GM19193 (cell line): ENCODE data around the gene GMPS.

Experiments used
- POLR2A ChIP-seq: IDR thresholded peaks from 4 replicates; pipeline ENCODE4 v1.6.1; 2011; ENCODE audit not compliant: insufficient read depth, insufficient read length; ENCODE audit errors: extremely low read depth

The GMPS gene

GRCh38 chr3:155908605-155909004, 38.2 kb downstream of the GMPS start:
- no peak for TF ChIP-seq POLR2A

DNA sequence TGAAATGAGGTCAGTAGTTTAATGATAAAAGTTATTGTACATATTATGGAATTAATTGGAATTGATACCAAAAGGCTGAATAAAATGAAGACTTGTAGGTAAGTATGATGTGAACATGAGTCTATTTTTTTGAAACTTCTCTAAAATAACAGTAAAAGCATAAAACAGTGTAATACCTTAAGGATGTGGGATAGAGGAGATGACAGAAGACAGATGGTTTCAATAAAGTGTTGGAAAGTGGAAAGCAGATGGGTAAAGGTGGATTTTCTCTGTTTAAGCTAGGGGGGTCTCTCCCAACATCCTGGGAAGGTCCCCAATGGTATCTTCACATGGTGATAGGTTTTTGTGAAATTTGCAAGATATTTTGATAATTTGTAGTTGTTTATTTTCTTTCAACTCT, 41.6 kb downstream of the GMPS start:
- TF ChIP-seq POLR2A: no peak

DNA sequence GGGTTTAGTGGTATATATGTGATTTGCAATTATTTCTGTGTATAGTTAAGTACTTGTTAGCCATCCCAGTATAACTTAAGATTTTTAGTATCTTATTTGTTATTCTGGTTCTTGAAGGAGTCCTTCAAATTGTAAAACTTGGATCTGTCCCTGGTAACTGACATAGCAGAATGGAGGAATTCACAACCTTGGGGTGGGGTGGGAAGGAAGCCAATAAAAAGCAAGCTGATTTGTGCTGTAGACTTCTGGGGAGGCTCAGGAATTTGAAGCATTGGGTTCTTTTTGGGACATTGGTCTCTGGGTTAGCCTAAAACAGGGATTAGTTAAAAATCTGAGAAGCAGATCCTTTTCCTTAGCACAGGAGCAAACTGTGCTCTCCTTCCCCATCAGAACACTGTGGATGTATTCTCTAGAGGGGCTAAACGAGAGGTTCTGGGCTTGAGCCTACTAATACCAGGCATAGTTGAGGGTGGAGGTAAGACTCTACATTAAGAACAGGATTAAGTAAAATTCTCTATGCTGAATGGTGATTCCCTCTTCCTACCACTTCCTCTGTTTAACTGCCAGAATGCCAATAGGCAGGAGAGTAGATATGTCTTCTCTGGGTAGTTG, 42.2 kb downstream of the GMPS start:
- TF ChIP-seq POLR2A: no peak

- TF ChIP-seq POLR2A: no peak
These were observed 47.3 kb downstream of the GMPS start for GRCh38 chr3:155917781-155918180.

DNA sequence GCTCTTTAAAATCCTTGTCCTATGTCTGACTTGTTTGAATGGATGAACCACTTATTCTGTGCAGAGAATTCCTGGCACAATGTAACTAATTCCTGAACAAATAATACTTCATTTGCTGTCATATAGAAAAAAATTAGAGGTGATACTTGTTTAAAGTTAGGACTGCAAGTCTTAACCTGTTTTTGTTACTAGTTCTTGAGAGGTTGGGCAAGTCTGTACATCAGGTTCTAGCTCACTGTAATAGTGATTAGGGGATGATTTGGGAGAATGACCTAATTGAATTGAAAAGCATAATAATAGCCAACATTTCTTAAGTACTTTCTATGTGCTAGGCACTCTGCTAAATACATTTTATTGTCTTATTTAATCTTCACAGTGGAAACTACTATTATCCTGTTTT, 49.3 kb downstream of the GMPS start:
- TF ChIP-seq POLR2A: no peak

- TF ChIP-seq POLR2A: no peak
These were observed 51.0 kb downstream of the GMPS start for GRCh38 chr3:155921486-155921885.

GRCh38 chr3:155934230-155934629, 63.8 kb downstream of the GMPS start:
- no peak for TF ChIP-seq POLR2A

DNA sequence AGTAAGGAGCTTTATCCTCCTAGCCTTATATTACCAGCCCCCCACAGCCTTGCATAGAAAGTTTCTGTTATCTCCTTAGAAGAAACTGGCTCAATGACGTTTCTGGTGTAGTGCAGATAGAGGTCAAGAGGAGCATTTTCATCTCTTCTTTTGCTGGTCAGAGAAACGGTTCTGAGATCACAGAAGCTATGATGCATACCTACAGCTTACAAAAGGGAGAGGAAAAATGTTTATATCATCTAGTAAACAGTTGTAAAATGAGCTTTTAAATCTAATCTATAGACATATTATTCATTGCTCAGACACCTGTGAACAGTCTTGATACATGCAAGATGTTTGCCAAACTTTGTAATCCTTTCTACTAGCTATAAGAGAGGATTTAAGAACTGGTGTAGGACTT, 68.0 kb downstream of the GMPS start:
- TF ChIP-seq POLR2A: no peak

DNA sequence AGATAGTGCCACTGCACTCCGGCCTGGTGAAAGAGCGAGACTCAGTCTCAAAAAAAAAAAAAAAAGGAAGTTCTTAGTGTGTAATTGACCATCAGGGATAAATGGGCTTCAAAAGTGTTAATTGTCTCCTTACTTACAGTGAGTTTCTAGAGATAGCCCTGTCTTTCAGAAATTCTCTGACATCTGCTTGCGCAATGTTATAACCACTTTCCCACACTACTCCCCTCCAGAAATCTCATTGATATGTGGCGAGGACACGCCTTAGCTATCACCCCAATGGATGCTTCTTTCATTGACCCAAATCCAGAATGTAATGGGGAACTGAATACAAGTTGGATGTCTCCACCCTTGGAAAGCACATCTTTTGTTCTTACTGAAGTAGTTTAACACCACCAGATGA, 70.9 kb downstream of the GMPS start:
- TF ChIP-seq POLR2A: no peak

GRCh38 chr3:155944081-155944480, 73.6 kb downstream of the GMPS start:
- TF ChIP-seq POLR2A: no peak

DNA sequence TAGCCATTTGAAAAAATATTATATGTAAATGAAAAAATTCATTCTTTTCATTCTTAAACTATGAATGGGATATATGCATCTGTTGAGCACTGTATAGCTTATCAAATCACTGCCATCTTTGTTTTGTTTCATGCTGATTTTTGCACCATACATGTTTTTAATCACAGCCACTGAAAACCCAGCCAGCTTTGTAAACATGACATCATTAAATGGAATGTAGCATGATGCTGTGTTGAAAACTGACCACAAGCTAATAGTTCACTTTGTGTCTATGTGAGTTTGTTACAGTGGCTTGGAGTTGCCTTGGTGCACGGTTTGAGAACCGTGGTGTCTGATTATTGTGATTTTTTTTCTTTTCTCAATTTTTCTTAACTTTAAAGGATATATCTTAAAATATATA, 75.7 kb downstream of the GMPS start:
- no peak for TF ChIP-seq POLR2A

- TF ChIP-seq POLR2A: no peak
These were observed 78.0 kb downstream of the GMPS start for GRCh38 chr3:155948476-155948875.

GRCh38 chr3:155949453-155950217, 79.2 kb downstream of the GMPS start:
- no peak for TF ChIP-seq POLR2A

- no peak for TF ChIP-seq POLR2A
These were observed 86.3 kb downstream of the GMPS start for GRCh38 chr3:155956508-155957411.

GRCh38 chr3:155957412-155957880, 87.0 kb downstream of the GMPS start:
- no peak for TF ChIP-seq POLR2A
